Cardiac fibroblast (primary cell): ENCODE results near the gene PCCA.
"Not testable (repeated sequence)": the region's sequence is repeated elsewhere in the genome, so short reads cannot be mapped to it uniquely, and the experiment has no call there.

Source experiments
- DNase-seq, 2 donors: peaks; one replicate each; pipeline versions ENCODE4 v3.0.0 to v3.0.0-alpha.2; 2010; ENCODE audit warnings: low read depth in 2 of 2
- H3K4me3 ChIP-seq, 2 donors: replicated peaks in 1 of 2; 1 replicate in 1 of 2; 2 replicates in 1 of 2; pipeline ENCODE4 v1.5.1; 2011; ENCODE audit warnings: low read depth in 2 of 2, low read length in 2 of 2, mild to moderate bottlenecking in 2 of 2, moderate library complexity in 1 of 2
- CTCF ChIP-seq: IDR thresholded peaks from one replicate; pipeline ENCODE4 v1.5.1; 2011; ENCODE audit warnings: low read depth, mild to moderate bottlenecking, low read length, inconsistent platforms

The PCCA gene

GRCh38 chr13:100138859-100139491 lies 50.1 kb downstream of the PCCA start:
- no peak for TF ChIP-seq CTCF
- H3K4me3 ChIP-seq: no peak overlapping the region
- peak in 1 of 2 donors; percentile 41 for DNase-seq

GRCh38 chr13:100139817-100140216 lies 50.9 kb downstream of the PCCA start:
- no peak overlapping the region for H3K4me3 ChIP-seq
- DNase-seq: no peak
- no peak for TF ChIP-seq CTCF

- DNase-seq: no peak
These were observed 51.5 kb downstream of the PCCA start for GRCh38 chr13:100140441-100140840.

GRCh38 chr13:100141461-100141961 lies 52.6 kb downstream of the PCCA start:
- not testable (repeated sequence) for H3K4me3 ChIP-seq, DNase-seq

More at GRCh38 chr13:100140441-100140840, 51.5 kb downstream of the PCCA start:
- no peak overlapping the region for H3K4me3 ChIP-seq
- no peak for TF ChIP-seq CTCF

- no peak overlapping the region for H3K4me3 ChIP-seq
- no peak for DNase-seq
- TF ChIP-seq CTCF: no peak
These were observed 57.6 kb downstream of the PCCA start for GRCh38 chr13:100146534-100146933.

GRCh38 chr13:100147825-100148224 lies 58.9 kb downstream of the PCCA start:
- H3K4me3 ChIP-seq: no peak overlapping the region
- TF ChIP-seq CTCF: no peak
- no peak for DNase-seq

- TF ChIP-seq CTCF: no peak
- no peak overlapping the region for H3K4me3 ChIP-seq
- no peak for DNase-seq
These were observed 59.5 kb downstream of the PCCA start for GRCh38 chr13:100148422-100148821.
